ENCODE data around the gene CDC26.
A peak's percentile ranks its signal among the peaks of the same experiment; 100 is the strongest.
"Not testable (repeated sequence)": the region's sequence is repeated elsewhere in the genome, so short reads cannot be mapped to it uniquely, and the experiment has no call there.

The CDC26 gene

GRCh38 chr9:113235701-113236255, 39.6 kb downstream of the CDC26 start:
- DNase-seq = not testable (repeated sequence)

- no peak for DNase-seq
Measured at GRCh38 chr9:113231701-113232100, 43.7 kb downstream of the CDC26 start.

GRCh38 chr9:113228130-113228665, 47.2 kb downstream of the CDC26 start:
- DNase-seq = no peak

GRCh38 chr9:113227436-113227835, 47.9 kb downstream of the CDC26 start:
- DNase-seq = no peak

GRCh38 chr9:113223963-113224362, 51.4 kb downstream of the CDC26 start:
- DNase-seq = no peak

- DNase-seq = no peak
Measured at GRCh38 chr9:113222482-113222841, 52.9 kb downstream of the CDC26 start.

- peak; percentile 5 for DNase-seq
Measured at GRCh38 chr9:113221800-113222481, 53.4 kb downstream of the CDC26 start.

GRCh38 chr9:113221003-113221799, 54.2 kb downstream of the CDC26 start, which contains the start of the genes FKBP15 and SLC31A1:
TSS of gene FKBP15 (minus strand) at chr9:113221277. CDS start at chr9:113221243, 34 bp downstream.
TSS of gene SLC31A1 (plus strand) at chr9:113221544. CDS start at chr9:113256149, 34,605 bp downstream.
- peak; percentile 98 for DNase-seq

- DNase-seq = peak; percentile 20
Measured at GRCh38 chr9:113220467-113221002, 54.8 kb downstream of the CDC26 start.

- DNase-seq = peak; percentile 36
Measured at GRCh38 chr9:113219969-113220368, 55.4 kb downstream of the CDC26 start.

GRCh38 chr9:113219186-113219936, 56.0 kb downstream of the CDC26 start:
- no peak for DNase-seq

All from CD4-positive, alpha-beta T cell treated with Interleukin-12 subunit alpha and Interleukin-12 subunit beta, for 1 hour (primary cell).